SK-N-SH (cell line): Measurements from ENCODE around the gene SH3GLB2. TPM values are rescaled to one million over a fixed set of nuclear protein-coding genes. Genes with fewer than 3 reads are reported as not detected.

ENCODE experiments used
- CTCF ChIA-PET: fragments of 300-600, 350-600 bp; formaldehyde crosslinking; extraction: SDS; loops from one replicate; lab custom pipeline; 2021; lab: Yijun Ruan, JAX
- POLR2A ChIA-PET: fragments of 350-600 bp; sonication (Branson Sonifier 250); formaldehyde crosslinking; extraction: SDS; loops from one replicate; lab custom pipeline; 2020; ENCODE audit warnings: antibody characterized with exemption, inconsistent platforms; lab: Yijun Ruan, JAX
- DNase-seq: peaks from one replicate; pipeline ENCODE4 v3.0.0; 2012
- H2AFZ ChIP-seq: fragments of 200-600 bp; sonication (generic); 2 replicates; pipeline ENCODE4 v1.8.1; 2016; ENCODE audit warnings: antibody characterized with exemption, mild to moderate bottlenecking, low read depth
- H3F3A ChIP-seq: fragments of 200-600 bp; sonication (generic); replicated peaks from 2 replicates; pipeline ENCODE3; 2016; ENCODE audit warnings: antibody characterized with exemption, mild to moderate bottlenecking; ENCODE audit not compliant: insufficient read depth
- H3K27ac ChIP-seq, 2 experiments: fragments of 200-500 bp in 1 of 2; fragments of 200-600 bp in 1 of 2; sonication (Bioruptor generic) in 1 of 2; sonication (generic), shearing (Covaris generic) in 1 of 2; 2 replicates each; pipeline versions ENCODE4 v1.5.1 to v1.6.1; 2014 to 2016; ENCODE audit warnings: low read depth in 2 of 2, inconsistent platforms in 1 of 2, low read length in 1 of 2, mild to moderate bottlenecking in 1 of 2, mixed read lengths in 1 of 2
- H3K27me3 ChIP-seq: fragments of 200-600 bp; sonication (generic), shearing (Covaris generic); 2 replicates; pipeline ENCODE4 v1.6.1; 2016; ENCODE audit warnings: mixed run types; ENCODE audit not compliant: insufficient read depth
- H3K36me3 ChIP-seq, 2 experiments: fragments of 200-500 bp in 1 of 2; fragments of 200-600 bp in 1 of 2; sonication (Bioruptor generic) in 1 of 2; sonication (generic) in 1 of 2; replicated peaks in 1 of 2; 2 replicates each; pipeline versions ENCODE3 to v1.5.1; 2014 to 2016; ENCODE audit warnings: low read length in 1 of 2, mild to moderate bottlenecking in 1 of 2; ENCODE audit not compliant: insufficient read depth in 2 of 2, control insufficient read depth in 1 of 2
- H3K4me1 ChIP-seq, 2 experiments: fragments of 200-500 bp in 1 of 2; fragments of 200-600 bp in 1 of 2; sonication (Bioruptor generic) in 1 of 2; sonication (generic), shearing (Covaris generic) in 1 of 2; 2 replicates each; pipeline versions ENCODE4 v1.5.1 to v1.6.1; 2014 to 2016; ENCODE audit warnings: low read depth in 1 of 2, low read length in 1 of 2, mixed run types in 1 of 2; ENCODE audit not compliant: insufficient read depth in 2 of 2, control insufficient read depth in 1 of 2
- H3K4me2 ChIP-seq: fragments of 200-600 bp; sonication (generic), shearing (Covaris generic); 2 replicates; pipeline ENCODE4 v1.6.1; 2017; ENCODE audit warnings: mixed run types
- H3K4me3 ChIP-seq, 2 experiments: fragments of 200-500 bp in 1 of 2; fragments of 200-600 bp in 1 of 2; sonication (Bioruptor generic) in 1 of 2; sonication (generic), shearing (Covaris generic) in 1 of 2; 2 replicates each; pipeline versions ENCODE4 v1.5.1 to v1.8.1; 2014 to 2016; ENCODE audit warnings: low read depth in 2 of 2, inconsistent platforms in 1 of 2, low read length in 1 of 2, mild to moderate bottlenecking in 1 of 2, mixed read lengths in 1 of 2, moderate library complexity in 1 of 2
- H3K79me2 ChIP-seq: fragments of 200-600 bp; sonication (generic); 2 replicates; pipeline ENCODE4 v1.8.1; 2017; ENCODE audit warnings: mild to moderate bottlenecking; ENCODE audit not compliant: insufficient read depth
- H3K9ac ChIP-seq: fragments of 200-600 bp; sonication (generic); 2 replicates; pipeline ENCODE4 v1.6.1; 2017; ENCODE audit warnings: mixed run types
- H3K9me2 ChIP-seq: fragments of 200-600 bp; sonication (generic); 2 replicates; pipeline ENCODE4 v1.6.1; 2017; ENCODE audit warnings: mixed run types
- H3K9me3 ChIP-seq: fragments of 200-600 bp; sonication (generic); 2 replicates; pipeline ENCODE4 v1.6.1; 2017; ENCODE audit warnings: mixed run types, mild to moderate bottlenecking, moderate library complexity
- H4K20me1 ChIP-seq: fragments of 200-600 bp; sonication (generic); 2 replicates; pipeline ENCODE4 v1.6.1; 2017; ENCODE audit warnings: mild to moderate bottlenecking, mixed run types; ENCODE audit not compliant: insufficient read depth
- CHD2 ChIP-seq: fragments of 150-350 bp; IDR thresholded peaks from 2 replicates; pipeline ENCODE4 v1.6.1; 2018; ENCODE audit warnings: low read length; ENCODE audit not compliant: partially characterized antibody
- ELF1 ChIP-seq: IDR thresholded peaks from 2 replicates; pipeline ENCODE4 v1.4.0; 2012
- FOSL2 ChIP-seq: IDR thresholded peaks from 2 replicates; pipeline ENCODE4 v1.4.0; 2012; ENCODE audit warnings: low read depth, mild to moderate bottlenecking, moderate library complexity, borderline replicate concordance
- FOXM1 ChIP-seq: IDR thresholded peaks from 2 replicates; pipeline ENCODE4 v1.4.0; 2012; ENCODE audit warnings: low read depth, mild to moderate bottlenecking
- GATA2 ChIP-seq: sonication (generic); formaldehyde crosslinking; IDR thresholded peaks from 2 replicates; pipeline ENCODE4 v1.5.0; 2020; ENCODE audit warnings: mild to moderate bottlenecking, missing genetic modification reagents
- JUND ChIP-seq: IDR thresholded peaks from 2 replicates; pipeline ENCODE4 v1.4.0; 2012
- MEF2A ChIP-seq: IDR thresholded peaks from 2 replicates; pipeline ENCODE4 v1.4.0; 2012; ENCODE audit warnings: low read depth, borderline replicate concordance
- NFIC ChIP-seq: IDR thresholded peaks from 2 replicates; pipeline ENCODE4 v1.4.0; 2012; ENCODE audit warnings: borderline replicate concordance
- NRF1 ChIP-seq: IDR thresholded peaks from 2 replicates; pipeline ENCODE4 v1.6.1; 2012; ENCODE audit warnings: low read depth, mild to moderate bottlenecking, low read length
- POLR2AphosphoS5 ChIP-seq: IDR thresholded peaks from 2 replicates; pipeline ENCODE4 v1.6.1; 2012; ENCODE audit warnings: low read depth, low read length
- RAD21 ChIP-seq: IDR thresholded peaks from 2 replicates; pipeline ENCODE4 v1.6.1; 2012; ENCODE audit warnings: mild to moderate bottlenecking, low read length
- REST ChIP-seq: IDR thresholded peaks from 2 replicates; pipeline ENCODE4 v1.6.1; 2012; ENCODE audit warnings: mild to moderate bottlenecking, low read depth, low read length, moderate library complexity
- SIN3A ChIP-seq: IDR thresholded peaks from 2 replicates; pipeline ENCODE4 v1.6.1; 2012; ENCODE audit warnings: low read depth, mild to moderate bottlenecking, low read length, moderate library complexity, borderline replicate concordance
- TAF1 ChIP-seq: IDR thresholded peaks from 2 replicates; pipeline ENCODE4 v1.6.1; 2012; ENCODE audit warnings: low read depth, mild to moderate bottlenecking, low read length, moderate library complexity, borderline replicate concordance
- TCF12 ChIP-seq: IDR thresholded peaks from 2 replicates; pipeline ENCODE4 v1.4.0; 2012
- TEAD4 ChIP-seq: IDR thresholded peaks from 2 replicates; pipeline ENCODE4 v1.4.0; 2012; ENCODE audit warnings: mild to moderate bottlenecking, borderline replicate concordance; ENCODE audit not compliant: insufficient read depth
- WGBS: methylation state at CpG from one replicate; pipeline ENCODE4 v1.1.6; 2017; ENCODE audit warnings: low lambda C conversion rate; 5-methylcytosine and 5-hydroxymethylcytosine counted together
- polyA plus RNA-seq, 3 experiments: library from polyadenylated mRNA; depleted of rRNA; stranded (reverse); fragments of >200 nt; gene quantifications; 2 replicates each; pipeline ENCODE4 v1.2.3, GENCODE V29; 2012
- TF ChIP-seq, protein P1 (sequence below): fragments of 150-350 bp; IDR thresholded peaks from 2 replicates; pipeline ENCODE4 v1.6.1; 2016; ENCODE audit warnings: mild to moderate bottlenecking, low read depth, low read length
- TF ChIP-seq, protein P2 (sequence below): fragments of 200-600 bp; sonication (generic); IDR thresholded peaks from 2 replicates; pipeline ENCODE4 v1.6.1; 2017; ENCODE audit warnings: antibody characterized with exemption, mild to moderate bottlenecking, moderate library complexity
- TF ChIP-seq, protein P3 (sequence below): IDR thresholded peaks from 2 replicates; pipeline ENCODE4 v1.4.0; 2012; ENCODE audit warnings: low read depth, borderline replicate concordance

The SH3GLB2 gene
- polyA plus RNA-seq, 1 of the 3 experiments (the other 2 are of a cell fraction): 94.4 TPM

- H3K27ac ChIP-seq: 0 out of 4 replicates have a peak overlapping the region, but pooled peaks of 1 of the 2 experiments have one; percentile 68
- no peak overlapping the region for H3K4me3 ChIP-seq
- no peaks in the 10 kb centered on the region for H3K9me2 ChIP-seq
- H3F3A ChIP-seq: peaks cover 10% of the 10 kb centered on the region
- H4K20me1 ChIP-seq: no peaks in the 10 kb centered on the region
- no peaks in the 10 kb centered on the region for H3K79me2 ChIP-seq
- ChIA-PET POLR2A (no interaction called here), CTCF (interaction anchor here (2.8 kb wide), 1 partner anchor 21 kb away, joined by 7 read pairs; no protein-coding TSS in a partner anchor)
- no peak overlapping the region for H3K4me2 ChIP-seq
- H3K27me3 ChIP-seq: no peaks in the 10 kb centered on the region
- peaks cover 52 to 53% of the 10 kb centered on the region in 2 experiments for H3K36me3 ChIP-seq
- no peak overlapping the region for H3K9ac ChIP-seq
- DNase-seq: no peak
- H2AFZ ChIP-seq: no peak overlapping the region
- H3K9me3 ChIP-seq: no peaks in the 10 kb centered on the region
- H3K4me1 ChIP-seq: peaks cover 0 to 5% of the 10 kb centered on the region in 2 experiments; a peak in 1 of 4 replicates
- WGBS: 95% methylated on average over 5 of the region's 5 CpGs
- no peak for TF ChIP-seq MEF2A
- no peak for TF ChIP-seq FOXM1
- TF ChIP-seq SIN3A: no peak
- TF ChIP-seq CHD2: no peak
- no peak for TF ChIP-seq TEAD4
- TF ChIP-seq POLR2AphosphoS5: no peak
- TF ChIP-seq, protein P1, sequence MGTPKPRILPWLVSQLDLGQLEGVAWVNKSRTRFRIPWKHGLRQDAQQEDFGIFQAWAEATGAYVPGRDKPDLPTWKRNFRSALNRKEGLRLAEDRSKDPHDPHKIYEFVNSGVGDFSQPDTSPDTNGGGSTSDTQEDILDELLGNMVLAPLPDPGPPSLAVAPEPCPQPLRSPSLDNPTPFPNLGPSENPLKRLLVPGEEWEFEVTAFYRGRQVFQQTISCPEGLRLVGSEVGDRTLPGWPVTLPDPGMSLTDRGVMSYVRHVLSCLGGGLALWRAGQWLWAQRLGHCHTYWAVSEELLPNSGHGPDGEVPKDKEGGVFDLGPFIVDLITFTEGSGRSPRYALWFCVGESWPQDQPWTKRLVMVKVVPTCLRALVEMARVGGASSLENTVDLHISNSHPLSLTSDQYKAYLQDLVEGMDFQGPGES: no peak
- TF ChIP-seq ELF1: no peak
- no peak for TF ChIP-seq RAD21
- TF ChIP-seq REST: no peak
- TF ChIP-seq NFIC: no peak
- no peak for TF ChIP-seq JUND
- no peak for TF ChIP-seq FOSL2
- TF ChIP-seq TCF12: no peak
- no peak for TF ChIP-seq GATA2 (CRISPR knock-in tag)
- no peak for TF ChIP-seq TAF1
- TF ChIP-seq, protein P2, sequence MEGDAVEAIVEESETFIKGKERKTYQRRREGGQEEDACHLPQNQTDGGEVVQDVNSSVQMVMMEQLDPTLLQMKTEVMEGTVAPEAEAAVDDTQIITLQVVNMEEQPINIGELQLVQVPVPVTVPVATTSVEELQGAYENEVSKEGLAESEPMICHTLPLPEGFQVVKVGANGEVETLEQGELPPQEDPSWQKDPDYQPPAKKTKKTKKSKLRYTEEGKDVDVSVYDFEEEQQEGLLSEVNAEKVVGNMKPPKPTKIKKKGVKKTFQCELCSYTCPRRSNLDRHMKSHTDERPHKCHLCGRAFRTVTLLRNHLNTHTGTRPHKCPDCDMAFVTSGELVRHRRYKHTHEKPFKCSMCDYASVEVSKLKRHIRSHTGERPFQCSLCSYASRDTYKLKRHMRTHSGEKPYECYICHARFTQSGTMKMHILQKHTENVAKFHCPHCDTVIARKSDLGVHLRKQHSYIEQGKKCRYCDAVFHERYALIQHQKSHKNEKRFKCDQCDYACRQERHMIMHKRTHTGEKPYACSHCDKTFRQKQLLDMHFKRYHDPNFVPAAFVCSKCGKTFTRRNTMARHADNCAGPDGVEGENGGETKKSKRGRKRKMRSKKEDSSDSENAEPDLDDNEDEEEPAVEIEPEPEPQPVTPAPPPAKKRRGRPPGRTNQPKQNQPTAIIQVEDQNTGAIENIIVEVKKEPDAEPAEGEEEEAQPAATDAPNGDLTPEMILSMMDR: no peak
- TF ChIP-seq NRF1: no peak
- TF ChIP-seq, protein P3, sequence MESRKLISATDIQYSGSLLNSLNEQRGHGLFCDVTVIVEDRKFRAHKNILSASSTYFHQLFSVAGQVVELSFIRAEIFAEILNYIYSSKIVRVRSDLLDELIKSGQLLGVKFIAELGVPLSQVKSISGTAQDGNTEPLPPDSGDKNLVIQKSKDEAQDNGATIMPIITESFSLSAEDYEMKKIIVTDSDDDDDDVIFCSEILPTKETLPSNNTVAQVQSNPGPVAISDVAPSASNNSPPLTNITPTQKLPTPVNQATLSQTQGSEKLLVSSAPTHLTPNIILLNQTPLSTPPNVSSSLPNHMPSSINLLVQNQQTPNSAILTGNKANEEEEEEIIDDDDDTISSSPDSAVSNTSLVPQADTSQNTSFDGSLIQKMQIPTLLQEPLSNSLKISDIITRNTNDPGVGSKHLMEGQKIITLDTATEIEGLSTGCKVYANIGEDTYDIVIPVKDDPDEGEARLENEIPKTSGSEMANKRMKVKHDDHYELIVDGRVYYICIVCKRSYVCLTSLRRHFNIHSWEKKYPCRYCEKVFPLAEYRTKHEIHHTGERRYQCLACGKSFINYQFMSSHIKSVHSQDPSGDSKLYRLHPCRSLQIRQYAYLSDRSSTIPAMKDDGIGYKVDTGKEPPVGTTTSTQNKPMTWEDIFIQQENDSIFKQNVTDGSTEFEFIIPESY: no peak
Measured at GRCh38 chr9:128986671-128987070, 41.5 kb downstream of the SH3GLB2 start.
